WTC11 (cell line): ENCODE measurements around the gene GPR132. TPM values are rescaled to one million over a fixed set of nuclear protein-coding genes. Genes with fewer than 3 reads are reported as not detected.

Experiments used
- ATAC-seq: fragments of 200-7000 bp; cut with Tn5 transposase; 2 replicates; pipeline ENCODE4 v1.10.0; 2021; ENCODE audit warnings: mild to moderate bottlenecking, moderate library complexity
- CTCF ChIA-PET: fragments of 300-600 bp; sonication (Branson Sonifier 250); formaldehyde crosslinking; loops from one replicate; lab custom pipeline; 2021; ENCODE audit warnings: antibody characterized with exemption; lab: Charles Lee
- POLR2A ChIA-PET: fragments of 350-600 bp; sonication (Branson Sonifier 250); formaldehyde crosslinking; loops from one replicate; lab custom pipeline; 2021; ENCODE audit warnings: antibody characterized with exemption; lab: Charles Lee
- DNase-seq: peaks from one replicate; pipeline ENCODE4 v3.0.0; 2021; ENCODE audit warnings: low spot score
- H3K27ac Mint-ChIP-seq: 2 replicates; pipeline ENCODE4 v1.8.0; 2021; ENCODE audit warnings: mixed read lengths
- H3K27me3 Mint-ChIP-seq: 2 replicates; pipeline ENCODE4 v1.8.0; 2021; ENCODE audit warnings: low read depth, mild to moderate bottlenecking, moderate library complexity, mixed read lengths
- H3K36me3 Mint-ChIP-seq: 2 replicates; pipeline ENCODE4 v1.8.0; 2021; ENCODE audit warnings: mixed read lengths
- H3K4me1 Mint-ChIP-seq: 2 replicates; pipeline ENCODE4 v1.8.0; 2022; ENCODE audit warnings: mixed read lengths
- H3K4me3 Mint-ChIP-seq: 2 replicates; pipeline ENCODE4 v1.8.0; 2021; ENCODE audit warnings: mild to moderate bottlenecking, moderate library complexity, mixed read lengths
- H3K9me3 Mint-ChIP-seq: 2 replicates; pipeline ENCODE4 v1.8.0; 2021; ENCODE audit warnings: mixed read lengths
- CBFB ChIP-seq: sonication (generic); formaldehyde crosslinking; IDR thresholded peaks from 2 replicates; pipeline ENCODE4 v1.8.1; 2022; ENCODE audit warnings: mild to moderate bottlenecking, low read depth, missing genetic modification reagents
- ETV6 ChIP-seq: sonication (generic); formaldehyde crosslinking; IDR thresholded peaks from 2 replicates; pipeline ENCODE4 v1.8.1; 2022; ENCODE audit warnings: mild to moderate bottlenecking, missing genetic modification reagents
- GRHL2 ChIP-seq: fragments of 250-450 bp; sonication (Bioruptor Pico); IDR thresholded peaks from 2 replicates; pipeline ENCODE4 v1.8.0; 2022; ENCODE audit warnings: mild to moderate bottlenecking, moderate library complexity; ENCODE audit not compliant: insufficient replicate concordance, severe bottlenecking
- JAZF1 ChIP-seq: fragments of 250-450 bp; sonication (Bioruptor Pico); IDR thresholded peaks from 2 replicates; pipeline ENCODE4 v1.9.0; 2021; ENCODE audit warnings: moderate library complexity, mild to moderate bottlenecking, inconsistent platforms
- NR2C2 ChIP-seq: sonication (generic); formaldehyde crosslinking; IDR thresholded peaks from 2 replicates; pipeline ENCODE4 v1.8.0; 2022; ENCODE audit warnings: mild to moderate bottlenecking, missing genetic modification reagents
- SMAD3 ChIP-seq: sonication (generic); formaldehyde crosslinking; IDR thresholded peaks from 2 replicates; pipeline ENCODE4 v1.8.0; 2022; ENCODE audit warnings: missing genetic modification reagents, mild to moderate bottlenecking, borderline replicate concordance
- SP1 ChIP-seq: sonication (generic); formaldehyde crosslinking; conservative IDR thresholded peaks from 2 replicates; pipeline ENCODE4 v1.8.1; 2022; ENCODE audit warnings: missing genetic modification reagents
- TEAD1 ChIP-seq: sonication (generic); formaldehyde crosslinking; IDR thresholded peaks from 2 replicates; pipeline ENCODE4 v1.8.0; 2022; ENCODE audit warnings: mild to moderate bottlenecking, missing genetic modification reagents
- TEAD4 ChIP-seq: sonication (generic); formaldehyde crosslinking; IDR thresholded peaks from 2 replicates; pipeline ENCODE4 v1.8.0; 2022; ENCODE audit warnings: mild to moderate bottlenecking, missing genetic modification reagents
- ZNF232 ChIP-seq: sonication (generic); formaldehyde crosslinking; IDR thresholded peaks from 2 replicates; pipeline ENCODE4 v1.8.0; 2022; ENCODE audit warnings: mild to moderate bottlenecking, missing genetic modification reagents
- ZNF416 ChIP-seq: fragments of 250-450 bp; sonication (Bioruptor Pico); IDR thresholded peaks from 2 replicates; pipeline ENCODE4 v1.9.0; 2021; ENCODE audit warnings: mild to moderate bottlenecking, inconsistent platforms
- ZNF423 ChIP-seq: fragments of 250-450 bp; sonication (Bioruptor Pico); IDR thresholded peaks from 2 replicates; pipeline ENCODE4 v2.1.2; 2022; ENCODE audit warnings: mild to moderate bottlenecking, moderate library complexity
- total RNA-seq: library from RNA; stranded (reverse); gene quantifications from 3 replicates; pipeline ENCODE4 v1.2.3, GENCODE V29; 2021
- TF ChIP-seq, protein P1 (sequence below): sonication (generic); formaldehyde crosslinking; IDR thresholded peaks from 2 replicates; pipeline ENCODE4 v1.8.1; 2022; ENCODE audit warnings: mild to moderate bottlenecking, moderate library complexity, missing genetic modification reagents
- TF ChIP-seq, protein P2 (sequence below): sonication (generic); formaldehyde crosslinking; IDR thresholded peaks from 2 replicates; pipeline ENCODE4 v1.8.0; 2023; ENCODE audit warnings: missing genetic modification reagents
- TF ChIP-seq, protein P3 (sequence below): sonication (generic); formaldehyde crosslinking; IDR thresholded peaks from 2 replicates; pipeline ENCODE4 v1.8.1; 2022; ENCODE audit warnings: missing genetic modification reagents, borderline replicate concordance
- TF ChIP-seq, protein P4 (sequence below): fragments of 200-600 bp; IDR thresholded peaks from 2 replicates; pipeline ENCODE4 v1.8.0; 2022; ENCODE audit warnings: antibody characterized with exemption
- TF ChIP-seq, protein P5 (sequence below): fragments of 250-450 bp; sonication (Bioruptor Pico); IDR thresholded peaks from 2 replicates; pipeline ENCODE4 v1.9.0; 2021; ENCODE audit warnings: mild to moderate bottlenecking
- TF ChIP-seq, protein P6 (sequence below): sonication (generic); formaldehyde crosslinking; IDR thresholded peaks from 2 replicates; pipeline ENCODE4 v1.8.0; 2023; ENCODE audit warnings: missing genetic modification reagents, mild to moderate bottlenecking, borderline replicate concordance
- TF ChIP-seq, protein P7 (sequence below): sonication (generic); formaldehyde crosslinking; IDR thresholded peaks from 2 replicates; pipeline ENCODE4 v1.8.0; 2022; ENCODE audit warnings: mild to moderate bottlenecking, missing genetic modification reagents

GPR132 gene
- total RNA-seq, 1 experiment from 2014 or later, result 0.13 TPM

DNA sequence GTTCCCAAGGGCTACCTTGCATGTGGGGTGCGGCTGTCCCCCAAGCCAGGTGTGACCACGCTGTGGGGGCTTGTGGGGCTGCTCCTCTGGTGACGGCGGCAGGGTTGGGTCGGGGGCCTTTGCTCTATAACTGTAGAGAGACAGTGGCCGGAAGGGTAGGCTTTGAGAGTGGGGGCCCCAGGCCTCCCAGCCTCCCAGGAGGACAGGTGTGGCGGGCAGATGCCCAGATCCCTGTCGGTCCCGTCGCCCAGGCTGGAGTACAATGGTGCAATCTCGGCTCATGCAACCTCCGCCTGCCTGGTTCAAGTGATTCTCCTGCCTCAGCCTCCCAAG is 2.7 kb upstream of the GPR132 start:
- CTCF ChIA-PET, result interaction anchor here (1.3 to 1.5 kb wide), 2 partner anchors 24 to 93 kb away, joined by 3 read pairs; no protein-coding TSS in a partner anchor
- no peaks in the 10 kb centered on the region for H3K9me3 Mint-ChIP-seq
- TF ChIP-seq, protein P1, sequence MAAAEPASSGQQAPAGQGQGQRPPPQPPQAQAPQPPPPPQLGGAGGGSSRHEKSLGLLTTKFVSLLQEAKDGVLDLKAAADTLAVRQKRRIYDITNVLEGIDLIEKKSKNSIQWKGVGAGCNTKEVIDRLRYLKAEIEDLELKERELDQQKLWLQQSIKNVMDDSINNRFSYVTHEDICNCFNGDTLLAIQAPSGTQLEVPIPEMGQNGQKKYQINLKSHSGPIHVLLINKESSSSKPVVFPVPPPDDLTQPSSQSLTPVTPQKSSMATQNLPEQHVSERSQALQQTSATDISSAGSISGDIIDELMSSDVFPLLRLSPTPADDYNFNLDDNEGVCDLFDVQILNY (CRISPR knock-in tag), result no peak
- no peak for TF ChIP-seq GRHL2 (CRISPR knock-in tag)
- TF ChIP-seq, protein P2, sequence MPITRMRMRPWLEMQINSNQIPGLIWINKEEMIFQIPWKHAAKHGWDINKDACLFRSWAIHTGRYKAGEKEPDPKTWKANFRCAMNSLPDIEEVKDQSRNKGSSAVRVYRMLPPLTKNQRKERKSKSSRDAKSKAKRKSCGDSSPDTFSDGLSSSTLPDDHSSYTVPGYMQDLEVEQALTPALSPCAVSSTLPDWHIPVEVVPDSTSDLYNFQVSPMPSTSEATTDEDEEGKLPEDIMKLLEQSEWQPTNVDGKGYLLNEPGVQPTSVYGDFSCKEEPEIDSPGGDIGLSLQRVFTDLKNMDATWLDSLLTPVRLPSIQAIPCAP (CRISPR knock-in tag), result no peak
- TF ChIP-seq CBFB (CRISPR knock-in tag), result no peak
- TF ChIP-seq TEAD1, result no peak
- TF ChIP-seq SP1 (CRISPR knock-in tag), result no peak
- TF ChIP-seq SMAD3 (CRISPR knock-in tag), result no peak
- TF ChIP-seq JAZF1 (CRISPR knock-in tag), result no peak
- H3K36me3 Mint-ChIP-seq, result no peaks in the 10 kb centered on the region
- no peaks in the 10 kb centered on the region for H3K27me3 Mint-ChIP-seq
- ATAC-seq (no peak), DNase-seq (no peak)
- H3K27ac Mint-ChIP-seq, result no peak overlapping the region
- H3K4me3 Mint-ChIP-seq, result no peak overlapping the region
- POLR2A ChIA-PET, result no interaction called here
- no peaks in the 10 kb centered on the region for H3K4me1 Mint-ChIP-seq

DNA sequence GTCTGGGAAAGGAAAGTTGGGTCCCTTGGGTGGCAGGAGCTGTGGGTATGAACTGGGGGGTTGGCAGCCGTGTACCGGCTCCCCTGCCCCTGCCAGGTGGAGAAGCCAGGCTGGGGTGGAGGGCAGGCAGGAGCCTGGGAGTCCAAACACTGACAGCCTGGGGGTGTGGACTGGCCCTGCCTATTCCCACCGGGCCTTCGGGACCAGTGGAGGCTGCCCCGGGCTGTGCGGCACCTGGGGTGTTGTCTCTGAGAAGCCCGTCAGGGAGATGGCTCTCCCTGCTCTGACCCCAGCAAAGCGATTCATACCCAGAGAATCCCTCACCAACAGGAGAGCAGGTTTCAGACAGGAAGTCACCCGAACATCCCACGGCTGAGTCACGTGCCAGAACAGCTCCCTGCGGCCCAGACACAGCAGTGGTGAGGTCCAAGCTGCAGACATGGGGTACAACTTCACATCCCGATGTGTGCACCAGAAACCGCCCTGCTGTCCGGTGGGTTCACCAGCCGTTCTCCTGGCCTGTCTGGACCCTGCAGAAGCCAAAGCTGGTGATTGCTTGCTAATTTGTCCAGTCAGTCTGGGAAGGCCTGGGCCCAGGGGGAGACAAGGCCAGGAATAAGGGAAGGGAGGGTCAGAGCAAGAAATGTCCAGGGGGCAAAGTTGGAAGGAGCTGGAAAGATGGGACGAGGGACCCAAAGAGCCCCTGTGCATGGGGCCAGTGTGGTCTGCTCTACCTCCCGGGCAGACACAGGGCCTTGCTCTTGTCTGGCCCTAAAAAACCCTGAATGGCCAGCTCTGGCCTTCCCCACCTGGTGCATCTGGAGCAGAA is 2.1 kb upstream of the GPR132 start:
- Mint-ChIP-seq H3K27ac (no peak overlapping the region), H3K36me3 (no peaks in the 10 kb centered on the region), H3K9me3 (no peaks in the 10 kb centered on the region), H3K4me1 (no peaks in the 10 kb centered on the region), H3K4me3 (no peak overlapping the region), H3K27me3 (no peaks in the 10 kb centered on the region)
- no peak for TF ChIP-seq NR2C2 (CRISPR knock-in tag)
- TF ChIP-seq, protein P3, sequence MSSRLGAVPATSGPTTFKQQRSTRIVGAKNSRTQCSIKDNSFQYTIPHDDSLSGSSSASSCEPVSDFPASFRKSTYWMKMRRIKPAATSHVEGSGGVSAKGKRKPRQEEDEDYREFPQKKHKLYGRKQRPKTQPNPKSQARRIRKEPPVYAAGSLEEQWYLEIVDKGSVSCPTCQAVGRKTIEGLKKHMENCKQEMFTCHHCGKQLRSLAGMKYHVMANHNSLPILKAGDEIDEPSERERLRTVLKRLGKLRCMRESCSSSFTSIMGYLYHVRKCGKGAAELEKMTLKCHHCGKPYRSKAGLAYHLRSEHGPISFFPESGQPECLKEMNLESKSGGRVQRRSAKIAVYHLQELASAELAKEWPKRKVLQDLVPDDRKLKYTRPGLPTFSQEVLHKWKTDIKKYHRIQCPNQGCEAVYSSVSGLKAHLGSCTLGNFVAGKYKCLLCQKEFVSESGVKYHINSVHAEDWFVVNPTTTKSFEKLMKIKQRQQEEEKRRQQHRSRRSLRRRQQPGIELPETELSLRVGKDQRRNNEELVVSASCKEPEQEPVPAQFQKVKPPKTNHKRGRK (CRISPR knock-in tag), result no peak
- no peak for TF ChIP-seq ZNF423 (CRISPR knock-in tag)
- TF ChIP-seq, protein P4, sequence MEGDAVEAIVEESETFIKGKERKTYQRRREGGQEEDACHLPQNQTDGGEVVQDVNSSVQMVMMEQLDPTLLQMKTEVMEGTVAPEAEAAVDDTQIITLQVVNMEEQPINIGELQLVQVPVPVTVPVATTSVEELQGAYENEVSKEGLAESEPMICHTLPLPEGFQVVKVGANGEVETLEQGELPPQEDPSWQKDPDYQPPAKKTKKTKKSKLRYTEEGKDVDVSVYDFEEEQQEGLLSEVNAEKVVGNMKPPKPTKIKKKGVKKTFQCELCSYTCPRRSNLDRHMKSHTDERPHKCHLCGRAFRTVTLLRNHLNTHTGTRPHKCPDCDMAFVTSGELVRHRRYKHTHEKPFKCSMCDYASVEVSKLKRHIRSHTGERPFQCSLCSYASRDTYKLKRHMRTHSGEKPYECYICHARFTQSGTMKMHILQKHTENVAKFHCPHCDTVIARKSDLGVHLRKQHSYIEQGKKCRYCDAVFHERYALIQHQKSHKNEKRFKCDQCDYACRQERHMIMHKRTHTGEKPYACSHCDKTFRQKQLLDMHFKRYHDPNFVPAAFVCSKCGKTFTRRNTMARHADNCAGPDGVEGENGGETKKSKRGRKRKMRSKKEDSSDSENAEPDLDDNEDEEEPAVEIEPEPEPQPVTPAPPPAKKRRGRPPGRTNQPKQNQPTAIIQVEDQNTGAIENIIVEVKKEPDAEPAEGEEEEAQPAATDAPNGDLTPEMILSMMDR, result no peak
- no peak for TF ChIP-seq SP1 (CRISPR knock-in tag)
- no peak for TF ChIP-seq SMAD3 (CRISPR knock-in tag)
- TF ChIP-seq, protein P5, sequence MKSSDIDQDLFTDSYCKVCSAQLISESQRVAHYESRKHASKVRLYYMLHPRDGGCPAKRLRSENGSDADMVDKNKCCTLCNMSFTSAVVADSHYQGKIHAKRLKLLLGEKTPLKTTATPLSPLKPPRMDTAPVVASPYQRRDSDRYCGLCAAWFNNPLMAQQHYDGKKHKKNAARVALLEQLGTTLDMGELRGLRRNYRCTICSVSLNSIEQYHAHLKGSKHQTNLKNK, result no peak
- TF ChIP-seq ZNF416 (CRISPR knock-in tag), result no peak
- TF ChIP-seq, protein P6, sequence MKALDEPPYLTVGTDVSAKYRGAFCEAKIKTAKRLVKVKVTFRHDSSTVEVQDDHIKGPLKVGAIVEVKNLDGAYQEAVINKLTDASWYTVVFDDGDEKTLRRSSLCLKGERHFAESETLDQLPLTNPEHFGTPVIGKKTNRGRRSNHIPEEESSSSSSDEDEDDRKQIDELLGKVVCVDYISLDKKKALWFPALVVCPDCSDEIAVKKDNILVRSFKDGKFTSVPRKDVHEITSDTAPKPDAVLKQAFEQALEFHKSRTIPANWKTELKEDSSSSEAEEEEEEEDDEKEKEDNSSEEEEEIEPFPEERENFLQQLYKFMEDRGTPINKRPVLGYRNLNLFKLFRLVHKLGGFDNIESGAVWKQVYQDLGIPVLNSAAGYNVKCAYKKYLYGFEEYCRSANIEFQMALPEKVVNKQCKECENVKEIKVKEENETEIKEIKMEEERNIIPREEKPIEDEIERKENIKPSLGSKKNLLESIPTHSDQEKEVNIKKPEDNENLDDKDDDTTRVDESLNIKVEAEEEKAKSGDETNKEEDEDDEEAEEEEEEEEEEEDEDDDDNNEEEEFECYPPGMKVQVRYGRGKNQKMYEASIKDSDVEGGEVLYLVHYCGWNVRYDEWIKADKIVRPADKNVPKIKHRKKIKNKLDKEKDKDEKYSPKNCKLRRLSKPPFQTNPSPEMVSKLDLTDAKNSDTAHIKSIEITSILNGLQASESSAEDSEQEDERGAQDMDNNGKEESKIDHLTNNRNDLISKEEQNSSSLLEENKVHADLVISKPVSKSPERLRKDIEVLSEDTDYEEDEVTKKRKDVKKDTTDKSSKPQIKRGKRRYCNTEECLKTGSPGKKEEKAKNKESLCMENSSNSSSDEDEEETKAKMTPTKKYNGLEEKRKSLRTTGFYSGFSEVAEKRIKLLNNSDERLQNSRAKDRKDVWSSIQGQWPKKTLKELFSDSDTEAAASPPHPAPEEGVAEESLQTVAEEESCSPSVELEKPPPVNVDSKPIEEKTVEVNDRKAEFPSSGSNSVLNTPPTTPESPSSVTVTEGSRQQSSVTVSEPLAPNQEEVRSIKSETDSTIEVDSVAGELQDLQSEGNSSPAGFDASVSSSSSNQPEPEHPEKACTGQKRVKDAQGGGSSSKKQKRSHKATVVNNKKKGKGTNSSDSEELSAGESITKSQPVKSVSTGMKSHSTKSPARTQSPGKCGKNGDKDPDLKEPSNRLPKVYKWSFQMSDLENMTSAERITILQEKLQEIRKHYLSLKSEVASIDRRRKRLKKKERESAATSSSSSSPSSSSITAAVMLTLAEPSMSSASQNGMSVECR (CRISPR knock-in tag), result no peak
- TF ChIP-seq ZNF232 (CRISPR knock-in tag), result no peak
- TF ChIP-seq TEAD4 (CRISPR knock-in tag), result no peak
- TF ChIP-seq, protein P7, sequence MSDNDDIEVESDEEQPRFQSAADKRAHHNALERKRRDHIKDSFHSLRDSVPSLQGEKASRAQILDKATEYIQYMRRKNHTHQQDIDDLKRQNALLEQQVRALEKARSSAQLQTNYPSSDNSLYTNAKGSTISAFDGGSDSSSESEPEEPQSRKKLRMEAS (CRISPR knock-in tag), result no peak
- TF ChIP-seq ETV6, result no peak
- no peak for DNase-seq
- POLR2A ChIA-PET, result no interaction called here
- no peak for ATAC-seq
- CTCF ChIA-PET, result interaction anchor here (0.9 to 1.5 kb wide), 4 partner anchors 22 to 134 kb away, joined by 3 to 5 read pairs (median 4); no protein-coding TSS in a partner anchor
